Measurements from ENCODE around the gene CAMK2A. TPM values are rescaled to one million over a fixed set of nuclear protein-coding genes. Genes with fewer than 3 reads are reported as not detected.

The CAMK2A gene
- total RNA-seq, 6 experiments from 2014 or later: 0.10 to 0.26 (median 0.23) TPM; not detected in 3

DNA sequence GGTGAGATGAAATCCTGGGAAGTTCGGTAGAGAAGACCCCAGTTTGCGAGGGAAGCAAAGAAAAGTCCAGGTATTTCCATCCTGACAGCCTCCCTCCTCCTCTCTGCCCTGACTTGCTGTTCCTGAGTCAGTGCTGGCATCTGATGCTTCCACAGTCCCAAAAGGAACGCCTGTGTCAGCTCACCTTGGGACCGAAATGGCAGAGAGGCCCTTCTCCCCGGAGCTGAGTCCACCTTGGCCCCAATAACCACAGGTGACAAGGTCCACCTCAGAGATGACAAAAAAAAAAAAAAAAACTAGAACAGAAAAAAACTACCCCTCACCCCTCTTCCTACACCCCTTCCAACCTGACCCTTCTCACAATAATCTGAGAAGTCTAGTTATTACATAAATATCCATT, 68.1 kb downstream of the CAMK2A start:
- TF ChIP-seq POLR2A (IDR thresholded peaks at IDR 0.05) (no peak), CTCF (IDR thresholded peaks at IDR 0.05) (no peak)
- 60% methylated on average over 1 of the region's 5 CpGs for WGBS (ENCODE audit: insufficient coverage, low coverage, low lambda C conversion rate, missing lambda C conversion rate)
- Histone ChIP-seq H3K27ac (no peak overlapping the region), H3K9me3 (no peaks in the 10 kb centered on the region), H3K4me1 (no peaks in the 10 kb centered on the region), H3K27me3 (no peaks in the 10 kb centered on the region), H3K36me3 (no peaks in the 10 kb centered on the region), H3K4me3 (no peak overlapping the region)
- DNase-seq: no peak
- intact Hi-C loops (cut with DNase I): no loop called here
- ATAC-seq: no peak

- Histone ChIP-seq H3K27ac (no peak overlapping the region), H3K27me3 (no peaks in the 10 kb centered on the region), H3K9me3 (no peaks in the 10 kb centered on the region), H3K4me3 (no peak overlapping the region), H3K4me1 (no peaks in the 10 kb centered on the region), H3K36me3 (no peaks in the 10 kb centered on the region)
- intact Hi-C loops (cut with DNase I): loop anchor here (5.0 to 10.0 kb wide), 2 partner anchors 58 to 85 kb away; no protein-coding TSS in a partner anchor
- no CpG with 5 or more reads among the region's 2 CpGs for WGBS (ENCODE audit: insufficient coverage, low coverage, low lambda C conversion rate, missing lambda C conversion rate)
- ATAC-seq: no peak
- TF ChIP-seq CTCF (IDR thresholded peaks at IDR 0.05) (no peak), POLR2A (IDR thresholded peaks at IDR 0.05) (no peak)
- DNase-seq: no peak
Observed at GRCh38 chr5:150219861-150220260, 69.7 kb downstream of the CAMK2A start.

GRCh38 chr5:150219142-150219541, 70.4 kb downstream of the CAMK2A start:
- no peak for ATAC-seq
- Histone ChIP-seq H3K27me3 (no peaks in the 10 kb centered on the region), H3K27ac (no peak overlapping the region), H3K9me3 (no peaks in the 10 kb centered on the region), H3K36me3 (no peaks in the 10 kb centered on the region), H3K4me1 (no peaks in the 10 kb centered on the region), H3K4me3 (no peak overlapping the region)
- no peak for TF ChIP-seq POLR2A (IDR thresholded peaks at IDR 0.05)
- no peak for TF ChIP-seq CTCF (IDR thresholded peaks at IDR 0.05)
- DNase-seq: no peak
- intact Hi-C loops (cut with DNase I): loop anchor here (5.0 to 10.0 kb wide), 2 partner anchors 57 to 84 kb away; no protein-coding TSS in a partner anchor

- intact Hi-C loops (cut with DNase I): loop anchor here (5.0 to 10.0 kb wide), 2 partner anchors 56 to 84 kb away; no protein-coding TSS in a partner anchor
- H3K9me3 ChIP-seq: no peaks in the 10 kb centered on the region
Observed at GRCh38 chr5:150218693-150219035, 70.9 kb downstream of the CAMK2A start.

More at GRCh38 chr5:150218693-150219035, 70.9 kb downstream of the CAMK2A start:
- Histone ChIP-seq H3K27ac (no peak overlapping the region), H3K4me1 (no peaks in the 10 kb centered on the region), H3K4me3 (no peak overlapping the region), H3K36me3 (no peaks in the 10 kb centered on the region), H3K27me3 (no peaks in the 10 kb centered on the region)
- no peak for TF ChIP-seq POLR2A (IDR thresholded peaks at IDR 0.05)
- no peak for TF ChIP-seq CTCF (IDR thresholded peaks at IDR 0.05)
- WGBS (ENCODE audit: insufficient coverage, low coverage, low lambda C conversion rate, missing lambda C conversion rate): no CpG with 5 or more reads among the region's 5 CpGs
- no peak for ATAC-seq
- no peak for DNase-seq
